A673 (cell line): ENCODE data around the gene DIP2C.

Experiments
- EZH2 ChIP-seq: fragments of 200-600 bp; sonication (generic); IDR thresholded peaks from 2 replicates; pipeline ENCODE4 v1.6.1; 2017; ENCODE audit warnings: borderline replicate concordance, low read depth, mild to moderate bottlenecking, mixed read lengths, antibody characterized with exemption, low read length; ENCODE audit not compliant: poor library complexity, severe bottlenecking
- TF ChIP-seq, protein P1 (sequence below): fragments of 300-800, 200-600 bp; sonication (generic); conservative IDR thresholded peaks from 2 replicates; pipeline ENCODE4 v1.5.1; 2017; ENCODE audit warnings: low read depth, mild to moderate bottlenecking, antibody characterized with exemption, low read length, moderate library complexity, mixed read lengths

DNA sequence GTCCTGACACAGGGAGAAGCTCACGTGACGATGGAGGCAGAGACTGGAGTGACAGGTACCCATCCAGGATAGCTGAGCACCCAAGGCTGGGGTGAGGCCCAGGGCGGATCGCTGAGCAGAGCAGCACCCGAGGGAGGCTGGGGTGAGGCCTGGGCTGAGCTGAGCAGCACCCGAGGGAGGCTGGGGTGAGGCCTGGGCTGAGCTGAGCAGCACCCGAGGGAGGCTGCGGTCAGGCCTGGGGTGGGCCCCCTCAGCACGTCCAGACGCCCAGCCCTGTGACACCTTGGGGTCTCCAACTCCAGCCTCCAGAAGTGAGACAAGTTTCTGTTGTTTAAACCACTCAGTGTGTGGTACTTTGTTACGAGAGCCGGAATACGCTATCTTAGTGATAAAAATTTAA is 318.0 kb downstream of the DIP2C start:
- TF ChIP-seq, protein P1, sequence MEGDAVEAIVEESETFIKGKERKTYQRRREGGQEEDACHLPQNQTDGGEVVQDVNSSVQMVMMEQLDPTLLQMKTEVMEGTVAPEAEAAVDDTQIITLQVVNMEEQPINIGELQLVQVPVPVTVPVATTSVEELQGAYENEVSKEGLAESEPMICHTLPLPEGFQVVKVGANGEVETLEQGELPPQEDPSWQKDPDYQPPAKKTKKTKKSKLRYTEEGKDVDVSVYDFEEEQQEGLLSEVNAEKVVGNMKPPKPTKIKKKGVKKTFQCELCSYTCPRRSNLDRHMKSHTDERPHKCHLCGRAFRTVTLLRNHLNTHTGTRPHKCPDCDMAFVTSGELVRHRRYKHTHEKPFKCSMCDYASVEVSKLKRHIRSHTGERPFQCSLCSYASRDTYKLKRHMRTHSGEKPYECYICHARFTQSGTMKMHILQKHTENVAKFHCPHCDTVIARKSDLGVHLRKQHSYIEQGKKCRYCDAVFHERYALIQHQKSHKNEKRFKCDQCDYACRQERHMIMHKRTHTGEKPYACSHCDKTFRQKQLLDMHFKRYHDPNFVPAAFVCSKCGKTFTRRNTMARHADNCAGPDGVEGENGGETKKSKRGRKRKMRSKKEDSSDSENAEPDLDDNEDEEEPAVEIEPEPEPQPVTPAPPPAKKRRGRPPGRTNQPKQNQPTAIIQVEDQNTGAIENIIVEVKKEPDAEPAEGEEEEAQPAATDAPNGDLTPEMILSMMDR, result no peak
- no peak for TF ChIP-seq EZH2
